ENCODE measurements around the gene IGF1R.

Gene IGF1R

GRCh38 chr15:98657721-98658120 lies 9.4 kb downstream of the IGF1R start:
- peaks cover 47% of the 10 kb centered on the region for H3K4me1 ChIP-seq
- H3K36me3 ChIP-seq, result peaks cover 20% of the 10 kb centered on the region
- H3K4me3 ChIP-seq (ENCODE audit: low read depth, low read length), result peak overlapping the region; percentile 9; the same call in 1 of the 2 replicates
- TF ChIP-seq CTCF (IDR thresholded peaks at IDR 0.05; ENCODE audit: low read depth, low read length), result no peak
- no peaks in the 10 kb centered on the region for H3K9me3 ChIP-seq
- no peaks in the 10 kb centered on the region for H3K27me3 ChIP-seq
- no peak for DNase-seq

- TF ChIP-seq CTCF (IDR thresholded peaks at IDR 0.05; ENCODE audit: low read depth, low read length), result peak; percentile 96
- peak; percentile 61 for DNase-seq
- peaks cover 47% of the 10 kb centered on the region for H3K4me1 ChIP-seq
- no peak overlapping the region for H3K4me3 ChIP-seq (ENCODE audit: low read depth, low read length)
- no peaks in the 10 kb centered on the region for H3K27me3 ChIP-seq
- H3K36me3 ChIP-seq, result peaks cover 30% of the 10 kb centered on the region
- H3K9me3 ChIP-seq, result no peaks in the 10 kb centered on the region
These were observed 10.7 kb downstream of the IGF1R start for GRCh38 chr15:98658831-98659699.

- Histone ChIP-seq H3K27me3 (no peaks in the 10 kb centered on the region), H3K4me3 (ENCODE audit: low read depth, low read length) (no peak overlapping the region), H3K36me3 (peaks cover 34% of the 10 kb centered on the region), H3K9me3 (no peaks in the 10 kb centered on the region), H3K4me1 (peaks cover 41% of the 10 kb centered on the region)
- no peak for DNase-seq
- no peak for TF ChIP-seq CTCF (IDR thresholded peaks at IDR 0.05; ENCODE audit: low read depth, low read length)
These were observed 11.7 kb downstream of the IGF1R start for GRCh38 chr15:98660055-98660454.

- Histone ChIP-seq H3K4me1 (peaks cover 57% of the 10 kb centered on the region), H3K27me3 (no peaks in the 10 kb centered on the region), H3K9me3 (no peaks in the 10 kb centered on the region), H3K4me3 (ENCODE audit: low read depth, low read length) (no peak overlapping the region), H3K36me3 (peaks cover 33% of the 10 kb centered on the region)
- DNase-seq, result no peak
- no peak for TF ChIP-seq CTCF (IDR thresholded peaks at IDR 0.05; ENCODE audit: low read depth, low read length)
These were observed 14.7 kb downstream of the IGF1R start for GRCh38 chr15:98663045-98663444.

DNA sequence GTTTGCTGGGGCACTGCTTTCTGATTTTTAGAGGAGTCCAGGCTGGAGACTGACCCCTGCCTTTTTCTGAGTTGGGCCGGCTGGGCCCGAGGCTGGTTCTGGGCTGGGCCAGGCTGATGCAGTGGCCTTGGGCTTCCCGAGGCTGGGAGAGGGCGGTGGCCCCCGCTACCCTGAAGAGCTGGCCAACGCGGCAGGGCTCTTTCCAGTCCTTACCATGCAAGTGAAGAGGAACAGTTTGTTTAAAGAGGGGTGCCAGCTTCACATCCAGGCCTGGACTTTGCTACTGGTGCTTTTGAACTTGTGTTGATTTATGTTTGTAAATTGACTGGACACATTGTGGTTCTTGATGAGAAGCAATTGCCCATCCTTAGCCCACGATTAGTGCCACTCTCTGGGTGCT lies 15.3 kb downstream of the IGF1R start:
- Histone ChIP-seq H3K36me3 (peaks cover 34% of the 10 kb centered on the region), H3K4me3 (ENCODE audit: low read depth, low read length) (no peak overlapping the region), H3K4me1 (peaks cover 53% of the 10 kb centered on the region), H3K9me3 (no peaks in the 10 kb centered on the region), H3K27me3 (no peaks in the 10 kb centered on the region)
- no peak for DNase-seq
- TF ChIP-seq CTCF (IDR thresholded peaks at IDR 0.05; ENCODE audit: low read depth, low read length), result no peak

GRCh38 chr15:98666441-98666840 lies 18.1 kb downstream of the IGF1R start:
- Histone ChIP-seq H3K4me3 (ENCODE audit: low read depth, low read length) (no peak overlapping the region), H3K4me1 (peaks cover 33% of the 10 kb centered on the region), H3K9me3 (no peaks in the 10 kb centered on the region), H3K36me3 (peaks cover 30% of the 10 kb centered on the region), H3K27me3 (no peaks in the 10 kb centered on the region)
- no peak for DNase-seq
- TF ChIP-seq CTCF (IDR thresholded peaks at IDR 0.05; ENCODE audit: low read depth, low read length), result no peak

Measured in BE2C (cell line).